A549 (cell line): ENCODE measurements around the gene ZBTB4. TPM values are rescaled to one million over a fixed set of nuclear protein-coding genes. Genes with fewer than 3 reads are reported as not detected.

Experiments used
- ATAC-seq, 2 experiments: fragments of 200-7000 bp in 1 of 2; fragments of >200 bp in 1 of 2; cut with Nextera tagmentation in 1 of 2; cut with Tn5 transposase in 1 of 2; 3 replicates each; pipeline versions ENCODE4 v1.8.0 to v1.9.1; 2018 to 2020; ENCODE audit warnings: mild to moderate bottlenecking in 1 of 2, moderate library complexity in 1 of 2
- CTCF ChIA-PET: fragments of 300-600 bp; sonication (Branson Sonifier 250); formaldehyde crosslinking; extraction: SDS; loops from one replicate; lab custom pipeline; 2021; ENCODE audit warnings: antibody characterized with exemption, inconsistent platforms; lab: Yijun Ruan, JAX
- POLR2A ChIA-PET: fragments of 350-600 bp; formaldehyde crosslinking; extraction: SDS; loops from one replicate; lab custom pipeline; 2021; ENCODE audit warnings: antibody characterized with exemption, inconsistent platforms; lab: Yijun Ruan, JAX
- DNase-seq, 2 experiments: peaks; one replicate each; pipeline versions ENCODE4 v3.0.0 to v3.0.0-alpha.2; 2011 to 2016; ENCODE audit warnings: low read depth in 1 of 2, low spot score in 1 of 2
- FAIRE-seq: peaks from 2 replicates; lab custom pipeline; 2011; peaks lifted over from hg19 to GRCh38; lab: Jason Lieb, UNC
- H3K27ac ChIP-seq, 2 experiments: fragments of >200 bp; sonication (Bioruptor Twin); formaldehyde crosslinking; 3 replicates each; pipeline ENCODE4 v1.5.1; 2016 to 2017
- H3K4me1 ChIP-seq: fragments of >200 bp; sonication (Bioruptor Twin); formaldehyde crosslinking; 3 replicates; pipeline ENCODE4 v1.6.1; 2016
- H3K4me2 ChIP-seq: fragments of >200 bp; sonication (Bioruptor Twin); formaldehyde crosslinking; 3 replicates; pipeline ENCODE4 v1.6.1; 2016
- H3K4me3 ChIP-seq: fragments of >200 bp; sonication (Bioruptor Twin); formaldehyde crosslinking; 3 replicates; pipeline ENCODE4 v1.5.1; 2016
- H3K9me3 ChIP-seq: fragments of >200 bp; sonication (Bioruptor Twin); formaldehyde crosslinking; 3 replicates; pipeline ENCODE4 v1.6.1; 2016
- BHLHE40 ChIP-seq: IDR thresholded peaks from 2 replicates; pipeline ENCODE4 v1.6.1; 2012; ENCODE audit warnings: low read depth, low read length, inconsistent platforms
- CHD2 ChIP-seq: fragments of 150-350 bp; IDR thresholded peaks from 2 replicates; pipeline ENCODE4 v1.6.1; 2014; ENCODE audit warnings: low read length; ENCODE audit not compliant: partially characterized antibody
- CTCF ChIP-seq: fragments of >200 bp; sonication (Bioruptor Twin); formaldehyde crosslinking; IDR thresholded peaks from 3 replicates; pipeline ENCODE4 v1.5.1; 2016
- EP300 ChIP-seq, 2 experiments: fragments of >200 bp; sonication (Bioruptor Twin); formaldehyde crosslinking; IDR thresholded peaks; 2 replicates in 1 of 2; 3 replicates in 1 of 2; pipeline ENCODE4 v1.6.1; 2016 to 2017
- FOSB ChIP-seq: fragments of 250-450 bp; sonication (Bioruptor Pico); IDR thresholded peaks from 2 replicates; pipeline ENCODE4 v1.5.0; 2020; ENCODE audit warnings: mild to moderate bottlenecking, moderate library complexity
- FOSL2 ChIP-seq, 2 experiments: fragments of 450-650 bp in 1 of 2; fragments of >200 bp in 1 of 2; sonication (Bioruptor Twin) in 1 of 2; formaldehyde crosslinking; IDR thresholded peaks; 2 replicates each; pipeline versions ENCODE4 v1.5.0 to v1.6.1; 2016 to 2020; ENCODE audit warnings: mild to moderate bottlenecking in 1 of 2, moderate library complexity in 1 of 2
- FOXS1 ChIP-seq: fragments of 250-450 bp; sonication (Bioruptor Pico); IDR thresholded peaks from 2 replicates; pipeline ENCODE4 v1.5.0; 2020; ENCODE audit warnings: mild to moderate bottlenecking, moderate library complexity
- HDAC2 ChIP-seq: fragments of 200-600 bp; sonication (generic); IDR thresholded peaks from 2 replicates; pipeline ENCODE4 v1.6.1; 2016
- HES2 ChIP-seq: fragments of >200 bp; sonication (Bioruptor Twin); formaldehyde crosslinking; IDR thresholded peaks from 2 replicates; pipeline ENCODE4 v1.6.1; 2016
- HEYL ChIP-seq: fragments of 250-450 bp; sonication (Bioruptor Pico); IDR thresholded peaks from 2 replicates; pipeline ENCODE4 v1.8.0; 2021; ENCODE audit warnings: mild to moderate bottlenecking, moderate library complexity
- HOXA7 ChIP-seq: fragments of 250-450 bp; sonication (Bioruptor Pico); IDR thresholded peaks from 2 replicates; pipeline ENCODE4 v1.5.0; 2020; ENCODE audit warnings: mild to moderate bottlenecking, moderate library complexity
- HOXB13 ChIP-seq: fragments of 250-450 bp; sonication (Bioruptor Pico); IDR thresholded peaks from 2 replicates; pipeline ENCODE4 v1.5.0; 2020; ENCODE audit warnings: low read depth, mild to moderate bottlenecking, moderate library complexity
- KDM5A ChIP-seq: fragments of 200-600 bp; sonication (generic); IDR thresholded peaks from 2 replicates; pipeline ENCODE4 v1.6.1; 2016; ENCODE audit warnings: antibody characterized with exemption, mild to moderate bottlenecking
- MYC ChIP-seq: IDR thresholded peaks from 2 replicates; pipeline ENCODE4 v1.6.1; 2012; ENCODE audit warnings: mild to moderate bottlenecking, inconsistent platforms, low read length, improper control_type of control experiment, borderline replicate concordance
- NFE2L2 ChIP-seq: fragments of 150-350 bp; conservative IDR thresholded peaks from 2 replicates; pipeline ENCODE4 v1.6.1; 2014; ENCODE audit warnings: low read length
- RAD21 ChIP-seq, 2 experiments: fragments of >200 bp in 1 of 2; sonication (Bioruptor Twin) in 1 of 2; formaldehyde crosslinking in 1 of 2; IDR thresholded peaks in 1 of 2; conservative IDR thresholded peaks in 1 of 2; 2 replicates in 1 of 2; 3 replicates in 1 of 2; pipeline ENCODE4 v1.6.1; 2012 to 2018; ENCODE audit warnings: inconsistent platforms in 1 of 2
- RCOR1 ChIP-seq: fragments of 150-350 bp; IDR thresholded peaks from 2 replicates; pipeline ENCODE4 v1.6.1; 2014; ENCODE audit warnings: antibody characterized with exemption, low read length, low read depth
- RFX5 ChIP-seq: fragments of 450-650 bp; IDR thresholded peaks from 2 replicates; pipeline ENCODE4 v1.7.1; 2014; ENCODE audit warnings: antibody characterized with exemption, mild to moderate bottlenecking, moderate library complexity
- SREBF2 ChIP-seq: fragments of 450-650 bp; IDR thresholded peaks from 2 replicates; pipeline ENCODE4 v1.6.1; 2014; ENCODE audit warnings: mild to moderate bottlenecking, moderate library complexity
- WGBS: methylation state at CpG from one replicate; pipeline ENCODE4 v1.1.6; 2017; ENCODE audit errors: missing lambda C conversion rate; 5-methylcytosine and 5-hydroxymethylcytosine counted together
- polyA plus RNA-seq, 4 experiments: library from polyadenylated mRNA; depleted of rRNA in 3 of 4; stranded (reverse); fragments of >200 nt; fragmentation: RNase III in 1 of 4; extraction: RNeasy Plus Mini Kit Qiagen cat#74134 plus additional on column Dnase treatment in 1 of 4; gene quantifications; 2 replicates in 3 of 4; 3 replicates in 1 of 4; pipeline ENCODE4 v1.2.3, GENCODE V29; 2011 to 2017
- TF ChIP-seq, protein P1 (sequence below): fragments of 150-350 bp; IDR thresholded peaks from 2 replicates; pipeline ENCODE4 v1.6.1; 2014; ENCODE audit warnings: low read depth, mild to moderate bottlenecking, low read length

Gene ZBTB4
- polyA plus RNA-seq, 2 of the 4 experiments (the other 2 are of a cell fraction), result 14.4 to 28.2 TPM

- H3K9me3 ChIP-seq, result no peaks in the 10 kb centered on the region
- H3K4me2 ChIP-seq, result no peak overlapping the region
- ChIA-PET POLR2A (no interaction called here), CTCF (interaction anchor here (1.0 to 30.1 kb wide), 7 partner anchors 11 to 121 kb away, joined by 3 to 342 read pairs (median 8); partner anchors contain the start of genes CHRNB1, FGF11, POLR2A and TMEM102)
- peaks cover 16% of the 10 kb centered on the region for H3K4me1 ChIP-seq
- no peak for ATAC-seq
- no peak for DNase-seq
- FAIRE-seq, result no peak
- WGBS, result 90% methylated on average over 13 of the region's 14 CpGs
- TF ChIP-seq FOSL2 (IDR thresholded peaks at IDR 0.05) (no peak), FOSL2 (CRISPR knock-in tag; IDR thresholded peaks at IDR 0.05) (no peak), KDM5A (no peak), HES2 (no peak), CHD2 (no peak), HDAC2 (no peak), EP300 (IDR thresholded peaks at IDR 0.05) (no peak), SREBF2 (no peak), RFX5 (no peak), BHLHE40 (no peak), MYC (no peak), RAD21 (conservative IDR thresholded peaks at IDR 0.05 in 1 of 2, IDR thresholded peaks at IDR 0.05 in 1 of 2) (no peak), HEYL (CRISPR knock-in tag) (no peak), NFE2L2 (no peak), HOXB13 (CRISPR knock-in tag) (no peak)
- TF ChIP-seq, all 56 proteins: peak for 0
- Histone ChIP-seq H3K27ac (no peak overlapping the region), H3K4me3 (no peak overlapping the region)
These were observed 16.0 kb downstream of the ZBTB4 start for GRCh38 chr17:7463372-7463846.

DNA sequence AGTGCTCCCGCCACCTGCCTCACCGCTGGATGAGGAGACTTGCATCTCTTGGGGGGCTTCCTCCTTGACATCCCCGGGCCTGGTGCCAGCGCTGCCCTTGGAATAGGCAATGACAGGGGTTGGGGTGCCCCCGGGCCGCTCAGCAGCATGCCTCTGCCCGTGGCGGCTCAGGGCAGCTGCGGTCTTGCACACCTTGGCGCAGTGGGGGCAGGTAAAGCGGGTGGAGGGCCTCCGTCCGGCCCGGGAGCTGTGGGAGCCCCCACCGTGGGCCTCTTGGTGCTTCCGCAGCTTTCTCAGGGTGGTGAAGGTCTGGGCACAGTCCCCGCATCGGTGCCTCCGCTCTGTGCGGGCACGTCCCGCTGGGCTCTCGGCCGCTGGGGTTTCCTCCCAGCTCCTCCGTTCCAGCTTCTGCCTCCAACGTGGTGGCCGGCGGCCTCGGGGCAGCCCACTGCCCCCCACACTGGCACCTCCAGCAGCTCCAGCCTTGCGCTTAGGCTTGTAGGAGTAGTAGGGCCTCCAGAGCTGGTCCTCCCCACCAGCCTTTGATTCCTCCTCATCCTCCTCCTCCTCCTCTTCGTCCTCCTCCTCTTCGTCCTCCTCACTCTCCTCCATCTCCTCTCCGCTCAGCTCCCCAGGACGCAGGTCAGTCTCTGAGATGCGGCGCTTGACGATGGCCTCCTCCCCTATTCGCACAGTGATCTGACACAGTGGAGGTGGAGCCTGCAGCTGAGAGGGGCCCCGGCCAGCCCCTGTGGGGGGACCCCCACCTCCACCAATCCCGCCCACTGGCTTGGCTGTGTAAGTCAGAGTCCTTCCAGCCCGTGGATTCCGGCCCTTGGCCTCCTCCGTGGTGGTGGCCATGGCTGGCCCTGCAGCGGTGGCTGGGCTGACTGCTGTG, 16.7 kb downstream of the ZBTB4 start:
- no peak for FAIRE-seq
- Histone ChIP-seq H3K4me2 (no peak overlapping the region), H3K4me3 (no peak overlapping the region), H3K9me3 (no peaks in the 10 kb centered on the region), H3K27ac (no peak overlapping the region), H3K4me1 (peaks cover 15% of the 10 kb centered on the region)
- POLR2A ChIA-PET, result interaction anchor here (0.6 kb wide), 1 partner anchor 18 kb away, joined by 3 read pairs; no protein-coding TSS in a partner anchor
- WGBS, result 95% methylated on average over 40 of the region's 44 CpGs
- CTCF ChIA-PET, result interaction anchor here (0.7 to 30.1 kb wide), 12 partner anchors 11 to 150 kb away, joined by 3 to 342 read pairs (median 6); partner anchors contain the start of genes CHRNB1, FGF11, POLR2A and SENP3
- no peak for ATAC-seq
- DNase-seq, result no peak
- TF ChIP-seq FOXS1 (CRISPR knock-in tag), result no peak

GRCh38 chr17:7460850-7461660, 18.4 kb downstream of the ZBTB4 start:
- TF ChIP-seq HOXA7, result no peak
- TF ChIP-seq EP300 (IDR thresholded peaks at IDR 0.05), result no peak
- TF ChIP-seq RAD21 (conservative IDR thresholded peaks at IDR 0.05 in 1 of 2, IDR thresholded peaks at IDR 0.05 in 1 of 2), result no peak
- TF ChIP-seq, protein P1, sequence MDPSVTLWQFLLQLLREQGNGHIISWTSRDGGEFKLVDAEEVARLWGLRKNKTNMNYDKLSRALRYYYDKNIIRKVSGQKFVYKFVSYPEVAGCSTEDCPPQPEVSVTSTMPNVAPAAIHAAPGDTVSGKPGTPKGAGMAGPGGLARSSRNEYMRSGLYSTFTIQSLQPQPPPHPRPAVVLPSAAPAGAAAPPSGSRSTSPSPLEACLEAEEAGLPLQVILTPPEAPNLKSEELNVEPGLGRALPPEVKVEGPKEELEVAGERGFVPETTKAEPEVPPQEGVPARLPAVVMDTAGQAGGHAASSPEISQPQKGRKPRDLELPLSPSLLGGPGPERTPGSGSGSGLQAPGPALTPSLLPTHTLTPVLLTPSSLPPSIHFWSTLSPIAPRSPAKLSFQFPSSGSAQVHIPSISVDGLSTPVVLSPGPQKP, result no peak
- TF ChIP-seq CTCF, result no peak
- TF ChIP-seq RFX5, result no peak
- TF ChIP-seq RCOR1, result no peak
- TF ChIP-seq FOSB, result no peak
- no peak for FAIRE-seq
- CTCF ChIA-PET, result interaction anchor here (0.9 to 30.1 kb wide), 9 partner anchors 9 to 105 kb away, joined by 3 to 342 read pairs (median 5); partner anchors contain the start of genes CHRNB1, FGF11, POLR2A and SENP3
- Histone ChIP-seq H3K4me2 (no peak overlapping the region), H3K9me3 (no peaks in the 10 kb centered on the region), H3K4me1 (no peaks in the 10 kb centered on the region), H3K27ac (no peak overlapping the region), H3K4me3 (no peak overlapping the region)
- WGBS, result 93% methylated on average over 7 of the region's 7 CpGs
- DNase-seq, result no peak
- no peak for ATAC-seq
- POLR2A ChIA-PET, result interaction anchor here (0.6 to 0.9 kb wide), 2 partner anchors 23 to 61 kb away, joined by 3 read pairs; partner anchors contain the start of gene POLR2A
